Caco-2 (cell line): Measurements from ENCODE around the gene TM2D1. TPM values are rescaled to one million over a fixed set of nuclear protein-coding genes. Genes with fewer than 3 reads are reported as not detected.

Source experiments
- BruUV-seq: library from RNA; stranded (reverse); fragments of 400-500 nt; replicated peaks from 2 replicates; lab custom pipeline; 2021; lab: Mats Ljungman, UMichigan
- CTCF ChIA-PET: fragments of 300-600 bp; sonication (Branson Sonifier 250); formaldehyde crosslinking; loops from one replicate; lab custom pipeline; 2022; ENCODE audit warnings: antibody characterized with exemption; lab: Charles Lee
- POLR2A ChIA-PET: fragments of 300-600 bp; sonication (Branson Sonifier 250); formaldehyde crosslinking; loops from one replicate; lab custom pipeline; 2022; ENCODE audit warnings: antibody characterized with exemption; lab: Charles Lee
- DNase-seq, 2 experiments: peaks; one replicate each; pipeline versions ENCODE4 v3.0.0 to v3.0.0-alpha.2; 2020 to 2022
- H3K27me3 ChIP-seq: replicated peaks from 2 replicates; pipeline ENCODE4 v1.6.0; 2011; ENCODE audit warnings: low read length; ENCODE audit not compliant: control insufficient read depth, insufficient read depth
- H3K36me3 ChIP-seq: 2 replicates; pipeline ENCODE4 v1.5.1; 2011; ENCODE audit warnings: low read length; ENCODE audit not compliant: control insufficient read depth, insufficient read depth
- H3K4me1 ChIP-seq: fragments of 250-450 bp; sonication (Bioruptor Pico); 2 replicates; pipeline ENCODE4 v1.5.1; 2020; ENCODE audit warnings: mild to moderate bottlenecking
- H3K4me3 ChIP-seq: 2 replicates; pipeline ENCODE4 v1.5.1; 2011; ENCODE audit warnings: low read depth, mild to moderate bottlenecking, control low read depth, low read length
- H3K9me3 ChIP-seq: fragments of 250-450 bp; sonication (Bioruptor Pico); 2 replicates; pipeline ENCODE4 v1.5.1; 2020; ENCODE audit warnings: mild to moderate bottlenecking, moderate library complexity
- H3K27ac Mint-ChIP-seq: one replicate; pipeline ENCODE4 v1.8.0; 2022; ENCODE audit warnings: mixed read lengths; ENCODE audit not compliant: unreplicated experiment
- H3K27me3 Mint-ChIP-seq: one replicate; pipeline ENCODE4 v1.8.0; 2022; ENCODE audit warnings: mixed read lengths; ENCODE audit not compliant: insufficient read depth, unreplicated experiment
- H3K36me3 Mint-ChIP-seq: one replicate; pipeline ENCODE4 v1.8.0; 2022; ENCODE audit warnings: mild to moderate bottlenecking, mixed read lengths; ENCODE audit not compliant: insufficient read depth, unreplicated experiment
- H3K4me1 Mint-ChIP-seq: one replicate; pipeline ENCODE4 v1.8.0; 2022; ENCODE audit warnings: low read depth, mixed read lengths; ENCODE audit not compliant: unreplicated experiment
- H3K4me3 Mint-ChIP-seq: one replicate; pipeline ENCODE4 v1.8.0; 2022; ENCODE audit warnings: mild to moderate bottlenecking, moderate library complexity, mixed read lengths; ENCODE audit not compliant: unreplicated experiment
- H3K9me3 Mint-ChIP-seq: one replicate; pipeline ENCODE4 v1.8.0; 2022; ENCODE audit warnings: mixed read lengths; ENCODE audit not compliant: unreplicated experiment
- CTCF ChIP-seq, 2 experiments: fragments of 200-600 bp in 1 of 2; IDR thresholded peaks; 1 replicate in 1 of 2; 2 replicates in 1 of 2; pipeline versions ENCODE4 v1.5.1 to v1.8.0; 2011 to 2022; ENCODE audit warnings: antibody characterized with exemption in 1 of 2, control low read depth in 1 of 2, inconsistent platforms in 1 of 2, low read depth in 1 of 2, low read length in 1 of 2, mild to moderate bottlenecking in 1 of 2, moderate library complexity in 1 of 2; ENCODE audit not compliant: insufficient read depth in 1 of 2, severe bottlenecking in 1 of 2, unreplicated experiment in 1 of 2
- intact Hi-C: fragments of 100-400 bp; cut with micrococcal nuclease; formaldehyde crosslinking; loops from one replicate; pipeline ENCODE4 v1.10.0; 2022; ENCODE audit not compliant: unreplicated experiment
- total RNA-seq: library from RNA; stranded (reverse); gene quantifications from 2 replicates; pipeline ENCODE4 v1.2.3, GENCODE V29; 2022

TM2D1 gene
- total RNA-seq, 1 experiment from 2014 or later: 16.3 TPM

- TF ChIP-seq CTCF (IDR thresholded peaks at IDR 0.05; ENCODE audit: insufficient read depth in 1 of 2, low read depth in 1 of 2, low read length in 1 of 2, severe bottlenecking in 1 of 2, unreplicated experiment in 1 of 2): no peak
- no peaks in the 10 kb centered on the region for H3K27me3 ChIP-seq
- intact Hi-C loops: no loop called here
- no TSS peak for BruUV-seq
- no peak overlapping the region for H3K27ac Mint-ChIP-seq
- ChIA-PET POLR2A (no interaction called here), CTCF (interaction anchor here (0.6 kb wide), 1 partner anchor 42 kb away, joined by 4 read pairs; no protein-coding TSS in a partner anchor)
- H3K9me3 ChIP-seq: no peaks in the 10 kb centered on the region
- DNase-seq: no peak
- no peaks in the 10 kb centered on the region for H3K9me3 Mint-ChIP-seq
- no peaks in the 10 kb centered on the region for H3K36me3 ChIP-seq
- peaks cover 11% of the 10 kb centered on the region for H3K4me1 ChIP-seq
- no peaks in the 10 kb centered on the region for H3K27me3 Mint-ChIP-seq
- no peaks in the 10 kb centered on the region for H3K36me3 Mint-ChIP-seq
- H3K4me3 ChIP-seq: no peak overlapping the region
- no peak overlapping the region for H3K4me3 Mint-ChIP-seq
- H3K4me1 Mint-ChIP-seq: peaks cover 21% of the 10 kb centered on the region
Observed at GRCh38 chr1:61640531-61641530, 84.1 kb downstream of the TM2D1 start.

GRCh38 chr1:61639608-61640336 lies 85.2 kb downstream of the TM2D1 start:
- Histone ChIP-seq H3K9me3 (no peaks in the 10 kb centered on the region), H3K4me1 (peaks cover 10% of the 10 kb centered on the region), H3K4me3 (no peak overlapping the region), H3K27me3 (no peaks in the 10 kb centered on the region), H3K36me3 (no peaks in the 10 kb centered on the region)
- intact Hi-C loops: no loop called here
- no TSS peak for BruUV-seq
- no peak overlapping the region for H3K4me3 Mint-ChIP-seq
- no peaks in the 10 kb centered on the region for H3K9me3 Mint-ChIP-seq
- TF ChIP-seq CTCF (IDR thresholded peaks at IDR 0.05; ENCODE audit: insufficient read depth in 1 of 2, low read depth in 1 of 2, low read length in 1 of 2, severe bottlenecking in 1 of 2, unreplicated experiment in 1 of 2): no peak
- H3K4me1 Mint-ChIP-seq: peaks cover 15% of the 10 kb centered on the region
- POLR2A ChIA-PET: no interaction called here
- CTCF ChIA-PET: no interaction called here
- no peaks in the 10 kb centered on the region for H3K36me3 Mint-ChIP-seq
- no peak for DNase-seq
- no peak overlapping the region for H3K27ac Mint-ChIP-seq
- no peaks in the 10 kb centered on the region for H3K27me3 Mint-ChIP-seq

- no peaks in the 10 kb centered on the region for H3K36me3 Mint-ChIP-seq
- no peak for DNase-seq
- BruUV-seq: no TSS peak
- H3K27ac Mint-ChIP-seq: no peak overlapping the region
- H3K4me3 ChIP-seq: no peak overlapping the region
- H3K4me3 Mint-ChIP-seq: no peak overlapping the region
- TF ChIP-seq CTCF (IDR thresholded peaks at IDR 0.05; ENCODE audit: insufficient read depth in 1 of 2, low read depth in 1 of 2, low read length in 1 of 2, severe bottlenecking in 1 of 2, unreplicated experiment in 1 of 2): no peak
- peaks cover 9% of the 10 kb centered on the region for H3K4me1 Mint-ChIP-seq
- intact Hi-C loops: no loop called here
- no peaks in the 10 kb centered on the region for H3K27me3 ChIP-seq
- ChIA-PET POLR2A (no interaction called here), CTCF (no interaction called here)
- no peaks in the 10 kb centered on the region for H3K36me3 ChIP-seq
- H3K27me3 Mint-ChIP-seq: no peaks in the 10 kb centered on the region
- H3K9me3 ChIP-seq: no peaks in the 10 kb centered on the region
- peaks cover 5% of the 10 kb centered on the region; the same call in 1 of the 2 replicates for H3K4me1 ChIP-seq
- H3K9me3 Mint-ChIP-seq: no peaks in the 10 kb centered on the region
Observed at GRCh38 chr1:61638911-61639605, 85.9 kb downstream of the TM2D1 start.
